Stimulated activated CD4-positive, alpha-beta T cell treated with anti-CD3 and anti-CD28 coated beads, TNF-alpha, amount 100 ng/mL, for 1 hour (primary cell): ENCODE results near the gene STRIT1.
"Not testable (repeated sequence)": the region's sequence is repeated elsewhere in the genome, so short reads cannot be mapped to it uniquely, and the experiment has no call there.

Source experiments
- DNase-seq, 3 donors: peaks; one replicate each; pipeline ENCODE4 v3.0.0-alpha.2; 2020; ENCODE audit warnings: low read depth in 3 of 3, low spot score in 1 of 3

STRIT1 gene

DNA sequence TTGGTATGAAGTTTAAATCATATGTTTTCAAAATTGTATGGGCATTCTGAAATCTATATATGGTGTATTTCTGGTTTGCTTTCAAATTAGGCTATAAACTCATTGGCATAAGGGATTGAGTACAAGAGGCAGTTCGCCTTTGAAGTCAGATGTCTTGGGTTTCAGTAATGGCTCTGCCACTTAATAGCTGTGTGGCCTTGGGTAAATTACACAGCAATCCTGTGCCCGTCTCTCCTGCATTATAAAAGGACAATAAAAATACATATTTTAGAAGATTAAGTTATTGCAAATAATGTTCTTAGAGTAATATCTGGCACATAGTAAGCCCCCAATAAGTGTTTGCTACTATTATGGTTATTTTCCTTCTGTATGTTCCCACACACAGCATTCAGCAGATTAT, 20.4 kb upstream of the STRIT1 start:
- no peak for DNase-seq

DNA sequence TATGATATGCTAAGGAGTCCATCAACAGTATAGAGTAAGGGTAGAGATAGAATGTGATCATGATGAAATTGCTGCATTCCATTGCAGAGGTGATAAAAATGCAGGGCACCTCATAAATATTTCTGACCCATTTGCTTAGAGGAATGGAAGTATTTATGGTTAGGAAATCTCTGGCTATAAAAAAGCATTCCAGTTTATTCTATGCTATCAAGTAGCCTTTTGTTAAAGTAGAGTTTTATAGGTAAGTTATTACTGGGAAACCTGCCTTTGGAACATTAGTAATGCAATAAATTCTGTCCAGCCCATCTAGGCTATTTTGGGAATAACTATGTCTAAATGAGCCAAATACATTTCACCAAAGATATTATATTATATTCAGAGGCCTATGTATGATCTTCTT, 19.8 kb upstream of the STRIT1 start:
- DNase-seq = no peak

DNA sequence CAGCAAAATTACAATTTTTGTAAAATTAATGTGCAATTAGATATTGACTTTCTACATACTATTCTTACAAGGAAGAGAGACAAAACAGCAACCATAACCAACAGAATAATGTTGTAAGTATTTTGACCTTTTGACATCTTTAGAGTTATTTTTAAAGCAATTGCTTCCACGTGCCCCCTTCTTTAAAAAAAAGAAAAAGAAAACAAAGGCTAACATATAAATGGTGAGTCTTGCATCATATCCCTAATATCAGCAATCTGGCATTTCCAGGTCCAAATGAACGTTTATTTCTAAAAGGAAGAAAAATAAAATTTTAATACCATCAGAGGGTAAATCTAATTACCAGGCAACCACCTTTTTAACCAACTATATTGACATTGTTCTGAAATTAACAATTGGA, 19.3 kb upstream of the STRIT1 start:
- DNase-seq = no peak

DNA sequence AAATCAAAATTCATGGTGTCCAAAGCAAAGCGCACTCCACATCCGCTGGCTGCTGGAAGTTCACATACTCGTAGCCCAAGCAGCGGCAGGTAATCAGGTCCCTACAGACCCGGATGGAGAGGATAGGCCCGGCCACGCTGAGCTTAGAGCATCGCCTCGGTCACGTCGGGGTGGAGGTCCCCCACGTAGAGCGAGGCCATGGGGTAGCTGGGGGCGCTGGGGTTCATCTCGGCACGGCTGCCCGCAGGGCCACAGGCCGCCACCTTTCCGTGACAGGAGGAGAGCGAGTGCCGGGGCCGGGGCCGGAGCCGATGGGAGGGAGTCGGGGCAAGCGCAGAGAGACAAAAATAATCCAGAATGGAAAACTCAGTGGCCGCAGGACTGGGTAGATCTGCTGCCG, 16.1 kb upstream of the STRIT1 start:
- DNase-seq = no peak

DNA sequence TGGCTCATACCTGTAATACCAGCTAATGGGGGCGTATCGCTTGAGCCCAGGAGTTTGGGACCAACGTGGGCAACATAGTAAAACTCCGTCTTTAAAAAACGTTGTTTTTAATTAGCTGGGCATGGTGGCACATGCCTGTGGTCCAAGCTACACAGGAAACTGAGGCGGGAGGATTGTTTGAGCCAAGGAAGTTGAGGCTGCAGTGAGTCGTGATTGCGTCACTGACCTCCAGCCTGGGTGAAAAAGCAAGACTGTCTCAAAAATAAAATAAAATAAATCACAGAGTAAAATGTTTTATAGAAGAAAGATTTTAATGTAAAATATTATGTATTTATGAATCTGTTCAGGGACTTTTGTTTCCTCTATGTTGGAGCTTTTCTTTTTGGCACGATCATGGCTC, 15.3 kb upstream of the STRIT1 start:
- DNase-seq = no peak

DNA sequence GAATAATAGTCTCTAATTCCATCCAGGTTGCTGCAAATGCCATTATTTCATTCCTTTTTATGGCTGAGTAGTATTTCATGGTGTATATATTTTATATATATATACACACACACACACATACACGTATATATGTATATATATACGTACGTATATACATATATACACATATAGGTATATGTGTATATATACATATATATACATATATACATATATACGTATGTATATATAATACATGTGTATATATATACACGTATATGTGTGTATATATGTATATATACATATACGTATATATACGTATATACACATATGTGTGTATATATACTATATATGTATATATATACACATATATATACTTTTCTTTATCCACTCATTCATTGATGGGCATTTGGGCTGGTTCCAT, 13.7 kb upstream of the STRIT1 start:
- DNase-seq = no peak

DNA sequence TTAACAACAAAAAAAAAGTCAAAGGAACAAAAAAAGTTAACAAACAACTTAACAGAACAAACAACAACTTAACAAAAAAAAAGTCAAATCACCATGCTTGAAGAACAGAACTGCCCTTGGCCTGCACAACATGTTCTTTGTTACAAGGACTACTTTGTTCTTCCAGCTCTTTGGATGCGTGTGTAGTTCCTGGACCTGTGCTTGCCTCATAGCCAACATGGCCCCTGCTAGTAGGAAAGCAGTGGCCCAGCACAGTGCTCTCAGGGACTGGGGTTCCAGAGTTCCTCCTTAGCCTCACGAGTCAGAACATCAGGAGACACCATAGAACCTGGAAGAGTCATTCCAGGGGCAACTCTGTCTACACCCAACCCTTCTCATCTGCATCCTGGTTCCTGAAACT, 10.9 kb upstream of the STRIT1 start:
- DNase-seq = no peak

DNA sequence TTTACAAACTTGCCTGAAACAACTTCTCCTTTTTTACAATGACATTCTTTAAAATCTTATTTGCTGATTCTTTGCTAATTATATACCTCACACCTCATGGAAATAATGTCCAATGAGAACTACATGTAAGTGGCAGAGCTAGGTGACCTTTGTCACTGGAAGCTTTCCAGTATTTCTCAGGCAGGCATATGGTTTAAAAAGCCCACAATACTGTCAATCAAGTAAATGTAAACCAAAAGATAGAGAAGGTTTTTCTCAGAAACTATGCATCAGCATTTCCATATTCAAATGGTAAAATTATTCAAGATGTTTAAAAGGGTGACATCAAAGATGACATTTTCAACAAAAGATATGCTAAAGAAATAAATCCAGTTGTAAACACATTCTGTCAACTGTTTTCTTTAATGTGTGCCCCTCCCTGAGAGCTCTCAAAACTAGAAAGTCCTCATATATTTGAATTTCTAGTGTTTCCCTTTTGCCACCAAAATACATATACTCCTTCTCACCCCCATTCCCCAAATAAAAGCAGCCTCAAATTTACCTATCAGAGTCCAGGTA, 10.1 kb upstream of the STRIT1 start:
- DNase-seq = no peak

GRCh38 chr3:155302891-155303290, 9.4 kb upstream of the STRIT1 start:
- DNase-seq = no peak

DNA sequence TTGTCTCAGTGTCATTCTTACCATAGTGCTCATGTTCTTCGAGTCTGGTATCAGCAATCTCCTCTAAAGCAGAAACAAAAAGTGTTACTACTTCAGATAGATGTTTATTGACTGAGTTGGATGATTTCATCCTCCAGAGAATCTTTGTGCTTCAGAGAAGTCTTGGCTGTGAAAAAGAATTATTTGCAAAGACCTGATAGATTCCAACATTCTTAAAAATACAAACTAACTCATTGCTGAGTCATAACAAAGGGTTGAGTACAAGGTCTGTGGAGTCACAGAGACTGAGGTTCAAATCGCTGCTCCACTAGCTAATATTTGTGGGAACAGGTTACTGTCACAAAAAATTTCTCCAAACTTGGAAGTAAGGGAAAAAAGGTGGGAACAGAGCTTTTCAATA, 9.0 kb upstream of the STRIT1 start:
- no peak for DNase-seq

GRCh38 chr3:155297100-155297499, 3.6 kb upstream of the STRIT1 start:
- no peak for DNase-seq

- no peak for DNase-seq
Observed at GRCh38 chr3:155296413-155296812, 2.9 kb upstream of the STRIT1 start.

- no peak for DNase-seq
Observed at GRCh38 chr3:155292693-155293092, 790 bp downstream of the STRIT1 start.

DNA sequence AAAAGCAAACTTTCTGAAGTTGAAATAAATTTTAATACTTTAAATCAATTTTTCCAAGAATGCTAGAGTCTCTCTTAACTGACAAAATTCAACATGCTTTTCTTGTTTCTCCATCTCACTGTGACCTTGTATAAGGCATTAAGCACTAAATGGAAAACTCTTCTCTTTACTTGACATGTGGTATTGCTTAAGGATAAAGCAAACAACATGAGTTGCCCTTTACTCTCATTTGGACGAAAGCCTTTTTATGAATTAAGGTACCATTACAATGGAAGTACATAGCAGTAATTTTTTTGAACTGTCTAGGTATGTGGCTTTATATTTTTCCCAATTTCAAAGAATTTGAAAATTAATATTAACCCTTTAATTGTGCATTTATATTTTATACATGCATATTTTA, 1.4 kb downstream of the STRIT1 start:
- DNase-seq = no peak

DNA sequence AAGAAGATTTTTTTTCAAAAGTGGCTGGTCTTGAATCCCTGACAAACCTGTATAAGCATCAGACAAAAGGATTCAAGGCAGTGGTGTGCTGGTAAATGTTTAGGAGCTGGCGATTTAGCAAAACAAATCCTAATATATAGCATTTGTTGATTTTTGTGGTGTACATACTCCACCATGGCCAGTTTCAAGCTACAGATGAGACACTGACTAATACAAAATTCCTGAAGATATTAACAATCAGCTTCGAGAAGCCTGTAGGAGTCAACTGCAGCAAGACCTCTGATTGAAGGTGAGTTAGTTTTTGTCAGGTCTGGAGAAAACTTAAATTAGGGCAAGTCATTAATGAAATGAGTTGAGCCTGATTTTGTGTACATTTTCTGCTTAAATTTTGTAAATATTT, 6.7 kb downstream of the STRIT1 start:
- no peak for DNase-seq

DNA sequence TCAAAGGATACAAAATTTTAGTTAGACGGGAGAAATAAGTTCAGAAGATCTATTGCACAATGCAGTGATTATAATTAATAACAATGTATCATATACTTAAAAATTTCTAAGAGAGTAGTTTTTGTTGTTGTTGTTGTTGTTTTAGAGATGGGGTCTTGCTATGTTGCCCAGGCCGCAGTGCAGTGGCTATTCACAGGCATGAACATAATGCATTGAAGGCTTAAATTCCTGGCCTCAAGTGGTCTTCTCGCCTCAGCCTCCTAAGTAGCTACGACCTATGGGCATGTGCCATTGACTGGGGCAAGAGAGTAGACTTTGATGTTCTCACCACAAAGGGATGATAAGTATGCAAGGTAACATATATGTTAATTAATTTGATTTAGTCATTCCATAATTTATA, 7.5 kb downstream of the STRIT1 start:
- no peak for DNase-seq

- no peak for DNase-seq
Observed at GRCh38 chr3:155283092-155284056, 10.1 kb downstream of the STRIT1 start.

- DNase-seq = no peak
Observed at GRCh38 chr3:155282385-155283091, 10.9 kb downstream of the STRIT1 start.

DNA sequence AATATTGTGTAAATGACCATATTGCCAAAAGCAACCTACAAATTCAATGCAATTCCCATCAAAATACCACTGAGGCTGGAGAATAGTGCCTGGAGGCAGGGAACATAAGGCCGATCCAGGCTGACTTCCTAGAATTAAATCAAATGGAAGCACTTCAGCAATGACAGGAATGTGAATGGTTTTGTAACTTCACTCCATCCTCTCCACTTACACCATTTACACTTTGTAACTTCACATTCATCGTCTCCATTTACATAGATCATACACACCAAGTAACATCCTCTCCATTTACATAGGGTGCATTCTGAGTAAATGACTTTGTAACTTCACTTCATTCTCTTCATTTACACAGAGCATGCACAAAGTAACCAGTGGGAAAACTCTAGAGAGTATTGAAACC, 11.6 kb downstream of the STRIT1 start:
- DNase-seq = no peak

GRCh38 chr3:155276089-155276488, 17.4 kb downstream of the STRIT1 start:
- not testable (repeated sequence) for DNase-seq

- DNase-seq = not testable (repeated sequence)
Observed at GRCh38 chr3:155275159-155275754, 18.2 kb downstream of the STRIT1 start.

DNA sequence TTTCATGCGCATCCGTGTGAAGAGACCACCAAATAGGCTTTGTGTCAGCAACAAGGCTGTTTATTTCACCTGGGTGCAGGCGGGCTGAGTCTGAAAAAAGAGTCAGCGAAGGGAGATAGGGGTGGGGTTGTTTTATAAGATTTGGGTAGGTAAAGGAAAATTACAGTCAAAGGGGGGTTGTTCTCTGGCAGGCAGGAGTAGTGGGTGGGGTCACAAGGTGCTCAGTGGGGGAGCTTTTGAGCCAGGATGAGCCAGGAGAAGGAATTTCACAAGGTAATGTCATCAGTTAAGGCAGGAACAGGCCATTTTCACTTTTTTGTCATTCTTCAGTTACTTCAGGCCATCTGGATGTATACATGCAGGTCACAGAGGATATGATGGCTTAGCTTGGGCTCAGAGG, 19.0 kb downstream of the STRIT1 start:
- DNase-seq = not testable (repeated sequence)
